NCI-H1048 (cell line): ENCODE data around the gene TBC1D13.
"Not testable (repeated sequence)": the region's sequence is repeated elsewhere in the genome, so short reads cannot be mapped to it uniquely, and the experiment has no call there.

Experiments
- DNase-seq: peaks from one replicate; lab custom pipeline; 2025; lab: John Stamatoyannopoulos, UW

TBC1D13 gene, protein sequence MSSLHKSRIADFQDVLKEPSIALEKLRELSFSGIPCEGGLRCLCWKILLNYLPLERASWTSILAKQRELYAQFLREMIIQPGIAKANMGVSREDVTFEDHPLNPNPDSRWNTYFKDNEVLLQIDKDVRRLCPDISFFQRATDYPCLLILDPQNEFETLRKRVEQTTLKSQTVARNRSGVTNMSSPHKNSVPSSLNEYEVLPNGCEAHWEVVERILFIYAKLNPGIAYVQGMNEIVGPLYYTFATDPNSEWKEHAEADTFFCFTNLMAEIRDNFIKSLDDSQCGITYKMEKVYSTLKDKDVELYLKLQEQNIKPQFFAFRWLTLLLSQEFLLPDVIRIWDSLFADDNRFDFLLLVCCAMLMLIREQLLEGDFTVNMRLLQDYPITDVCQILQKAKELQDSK

DNA sequence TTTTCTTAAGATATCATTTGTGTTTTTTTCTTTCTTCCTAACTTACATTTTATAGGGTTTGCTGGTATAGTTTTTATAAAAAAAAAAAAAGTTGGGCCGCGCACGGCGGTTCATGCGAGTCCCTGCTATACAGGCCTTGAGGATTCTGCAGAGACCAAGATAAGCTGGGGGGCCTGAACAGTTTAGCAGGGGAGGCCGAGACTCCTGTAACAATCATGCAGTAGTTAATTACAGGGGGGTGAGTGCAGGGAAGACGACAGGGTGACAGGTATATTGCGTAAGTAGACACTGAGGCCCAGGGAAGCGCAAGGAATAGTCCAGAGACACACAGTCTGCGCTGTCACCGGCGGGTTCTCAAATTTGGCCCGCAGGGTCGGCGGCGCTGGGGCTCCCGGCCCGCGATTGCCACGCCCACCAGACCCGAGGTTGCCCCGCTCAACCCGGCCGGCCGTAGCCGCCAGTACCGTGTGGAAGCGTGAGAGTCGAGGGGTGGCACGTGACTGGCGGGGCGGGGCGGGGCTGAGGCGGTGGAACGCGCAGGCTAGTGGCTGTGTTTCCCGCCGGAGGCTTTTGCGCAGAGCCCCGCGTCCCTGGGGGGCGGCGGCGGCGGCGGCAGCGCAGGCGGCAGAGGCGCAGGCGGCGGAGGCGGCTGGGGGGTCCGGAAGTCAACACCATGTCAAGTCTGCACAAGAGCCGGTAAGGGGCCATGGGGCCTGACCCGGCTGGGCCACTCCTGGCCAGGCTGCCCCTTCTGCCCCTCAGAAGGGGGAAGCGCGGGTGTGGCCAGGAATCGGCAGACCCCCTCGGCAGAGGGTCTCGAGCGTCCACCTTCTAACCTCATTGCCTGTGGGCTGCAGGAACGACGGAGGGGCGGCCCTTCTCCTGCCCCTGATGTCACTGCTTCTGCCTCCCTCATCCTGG lies at the start of gene TBC1D13:
TSS of gene TBC1D13 (plus strand) at position 573 of the 921 bp plus-strand sequence. CDS start at position 674, 101 bp downstream.
- DNase-seq: peak; percentile 79

DNA sequence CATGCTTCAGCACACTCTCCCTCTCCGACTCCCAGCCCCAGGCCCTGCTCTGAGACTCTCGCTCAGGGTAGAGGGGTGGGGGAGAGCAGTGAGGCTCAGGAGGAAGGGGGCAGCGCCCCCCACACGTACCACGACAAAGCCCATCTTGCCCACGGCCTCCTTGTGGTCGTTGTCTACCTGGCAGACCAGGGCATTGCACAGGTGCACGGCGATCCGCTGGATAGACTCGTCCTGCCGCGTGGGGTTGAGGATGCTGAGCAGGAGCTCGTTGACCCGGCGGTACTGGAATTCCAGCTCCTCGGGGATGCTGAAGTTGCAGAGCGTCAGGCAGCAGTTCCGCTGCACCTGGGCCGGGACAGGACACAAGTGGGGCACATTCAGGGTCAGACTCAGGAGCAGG lies 44.7 kb upstream of the TBC1D13 start:
- no peak for DNase-seq

GRCh38 chr9:128743421-128743820 lies 43.6 kb upstream of the TBC1D13 start:
- no peak for DNase-seq

- no peak for DNase-seq
These were observed 39.8 kb upstream of the TBC1D13 start for GRCh38 chr9:128747241-128747640.

- no peak for DNase-seq
These were observed 36.0 kb upstream of the TBC1D13 start for GRCh38 chr9:128750926-128751595.

DNA sequence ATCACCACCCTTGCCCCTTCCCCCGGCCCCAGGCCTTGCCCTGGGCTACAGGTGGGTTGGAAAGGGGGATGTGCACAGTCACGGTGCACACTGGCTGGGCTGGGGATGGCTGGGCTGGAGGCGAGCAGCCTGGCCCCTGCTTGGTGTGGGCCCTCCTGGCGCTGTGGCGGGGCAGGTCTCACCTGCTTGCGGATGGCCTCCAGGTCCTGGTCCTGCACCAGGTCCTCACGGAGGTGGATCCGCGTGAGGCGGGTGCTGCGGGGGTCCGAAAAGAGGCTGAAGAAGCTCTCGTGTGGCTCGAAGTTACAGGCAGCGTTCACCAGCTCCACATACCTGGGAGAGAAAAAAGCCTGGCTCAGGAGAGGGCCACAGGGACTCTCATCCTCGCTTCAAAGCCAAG lies 33.4 kb upstream of the TBC1D13 start:
- DNase-seq: no peak

DNA sequence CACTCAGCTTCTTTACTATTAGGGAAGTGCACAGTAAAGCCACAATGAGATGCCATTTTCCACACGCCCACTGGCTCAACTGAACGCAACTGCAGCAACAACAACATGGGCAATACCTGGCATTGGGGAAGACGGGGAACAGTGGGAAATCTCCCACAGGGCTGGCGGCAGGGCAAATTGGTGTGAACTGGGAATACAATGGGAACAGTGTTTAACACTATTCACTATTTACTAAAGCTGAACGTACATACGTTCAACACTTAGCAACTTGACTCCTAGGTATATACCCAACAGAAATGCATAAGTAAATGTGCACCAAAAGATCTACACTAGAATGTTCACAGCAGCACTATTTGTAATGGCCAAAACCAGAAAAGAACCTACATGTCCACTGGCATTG lies 29.5 kb upstream of the TBC1D13 start:
- DNase-seq: no peak

DNA sequence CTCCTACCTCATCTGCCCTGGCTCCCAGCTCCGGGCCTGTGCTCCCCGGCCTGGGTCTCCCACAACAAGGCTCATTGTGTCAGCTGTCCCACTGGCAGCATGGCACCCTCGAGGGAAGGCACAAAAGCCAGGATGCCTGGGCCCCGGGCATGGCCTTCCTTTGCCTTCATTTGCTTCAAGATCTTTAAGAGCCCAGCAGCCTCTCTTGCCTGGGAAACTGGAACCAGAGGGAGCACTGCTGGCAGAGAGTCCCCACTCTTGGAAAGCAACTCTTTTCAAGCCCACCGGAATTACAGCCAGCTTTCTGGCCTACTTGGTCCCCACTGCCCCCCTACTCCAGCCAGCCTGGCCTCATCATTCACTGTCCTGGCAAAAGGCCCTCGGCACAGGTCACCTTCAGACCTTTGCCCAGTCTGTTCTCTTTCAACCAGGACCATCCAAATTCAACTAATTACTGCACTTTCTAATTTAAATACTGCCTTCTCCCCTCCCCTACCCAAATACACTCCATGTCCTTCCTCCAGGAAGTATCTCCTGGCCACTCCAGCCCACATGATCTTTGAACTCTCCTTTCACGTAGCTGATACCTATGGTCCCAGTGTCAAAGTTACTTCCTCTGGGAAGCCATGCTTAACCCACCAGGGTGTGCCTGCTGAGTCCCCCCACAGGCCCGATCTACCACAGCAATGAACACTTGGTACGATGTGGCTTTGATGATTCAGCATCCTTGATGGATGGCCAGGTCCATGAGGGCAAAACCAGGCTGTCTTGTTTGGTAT lies 24.2 kb upstream of the TBC1D13 start:
- no peak for DNase-seq

- DNase-seq: no peak
These were observed 22.7 kb upstream of the TBC1D13 start for GRCh38 chr9:128764361-128764760.

- no peak for DNase-seq
These were observed 21.6 kb upstream of the TBC1D13 start for GRCh38 chr9:128765499-128765898.

GRCh38 chr9:128768606-128769005 lies 18.4 kb upstream of the TBC1D13 start:
- DNase-seq: no peak

- no peak for DNase-seq
These were observed 16.6 kb upstream of the TBC1D13 start for GRCh38 chr9:128770286-128771030.

DNA sequence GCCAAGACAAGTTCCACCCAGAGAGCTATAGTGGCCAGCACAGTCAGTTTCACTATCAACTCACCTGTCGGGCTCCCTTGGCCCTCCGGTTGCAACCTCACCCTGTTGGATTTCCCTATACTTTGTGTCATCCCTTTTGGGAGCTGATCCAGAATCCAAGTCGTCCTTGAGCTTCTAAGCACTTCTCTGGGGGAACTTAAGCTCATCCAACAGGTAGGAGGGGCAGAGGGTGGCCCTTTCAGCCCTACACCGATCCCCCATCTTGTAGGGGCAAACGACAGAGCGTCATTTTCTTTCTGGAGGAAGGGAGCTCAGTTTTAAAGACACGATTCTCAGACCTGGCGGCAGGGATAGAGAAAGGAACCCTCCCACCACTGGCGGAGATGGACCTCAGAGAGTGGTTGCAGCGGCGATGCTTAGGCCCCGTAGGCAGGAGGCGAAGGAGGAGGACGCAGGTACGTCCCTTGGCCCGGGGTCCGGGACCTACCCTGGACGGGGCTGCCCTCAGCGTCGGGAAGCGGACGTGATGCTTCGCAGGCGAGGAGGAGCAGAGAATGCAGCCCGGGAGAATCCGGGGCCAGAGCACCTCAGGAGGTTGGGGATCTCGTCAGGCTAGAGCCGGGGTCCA lies 15.8 kb upstream of the TBC1D13 start:
- no peak for DNase-seq

- peak; percentile 72 for DNase-seq
These were observed 15.1 kb upstream of the TBC1D13 start, which contains the start of gene ZER1 for GRCh38 chr9:128771745-128772519. Gene ZER1 (minus strand): TSS chr9:128771927. CDS start chr9:128755565, 16,362 bp downstream.

GRCh38 chr9:128773049-128773448 lies 14.0 kb upstream of the TBC1D13 start:
- no peak for DNase-seq

DNA sequence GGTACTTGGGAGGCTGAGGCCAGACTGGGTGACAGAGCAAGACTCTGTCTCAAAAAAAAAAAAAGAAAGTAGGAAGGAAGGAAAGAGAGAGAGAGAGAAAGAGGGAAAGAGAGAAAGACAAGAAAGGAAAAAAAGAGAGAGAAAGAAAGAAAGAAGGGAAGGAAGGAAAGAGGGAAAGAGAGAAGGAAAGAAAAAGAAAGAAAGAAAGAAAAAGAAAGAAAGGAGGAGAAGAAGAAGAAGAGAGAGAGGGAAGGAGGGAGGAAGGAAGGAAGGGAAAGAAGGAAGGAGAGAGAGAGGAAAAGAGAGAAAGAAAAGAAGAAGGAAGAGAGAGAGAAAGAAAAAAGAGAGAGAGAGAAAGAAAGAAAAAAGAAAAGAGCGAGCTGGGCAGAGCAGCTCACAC lies 12.2 kb upstream of the TBC1D13 start:
- no peak for DNase-seq

- not testable (repeated sequence) for DNase-seq
These were observed 7.0 kb upstream of the TBC1D13 start for GRCh38 chr9:128780093-128780492.

DNA sequence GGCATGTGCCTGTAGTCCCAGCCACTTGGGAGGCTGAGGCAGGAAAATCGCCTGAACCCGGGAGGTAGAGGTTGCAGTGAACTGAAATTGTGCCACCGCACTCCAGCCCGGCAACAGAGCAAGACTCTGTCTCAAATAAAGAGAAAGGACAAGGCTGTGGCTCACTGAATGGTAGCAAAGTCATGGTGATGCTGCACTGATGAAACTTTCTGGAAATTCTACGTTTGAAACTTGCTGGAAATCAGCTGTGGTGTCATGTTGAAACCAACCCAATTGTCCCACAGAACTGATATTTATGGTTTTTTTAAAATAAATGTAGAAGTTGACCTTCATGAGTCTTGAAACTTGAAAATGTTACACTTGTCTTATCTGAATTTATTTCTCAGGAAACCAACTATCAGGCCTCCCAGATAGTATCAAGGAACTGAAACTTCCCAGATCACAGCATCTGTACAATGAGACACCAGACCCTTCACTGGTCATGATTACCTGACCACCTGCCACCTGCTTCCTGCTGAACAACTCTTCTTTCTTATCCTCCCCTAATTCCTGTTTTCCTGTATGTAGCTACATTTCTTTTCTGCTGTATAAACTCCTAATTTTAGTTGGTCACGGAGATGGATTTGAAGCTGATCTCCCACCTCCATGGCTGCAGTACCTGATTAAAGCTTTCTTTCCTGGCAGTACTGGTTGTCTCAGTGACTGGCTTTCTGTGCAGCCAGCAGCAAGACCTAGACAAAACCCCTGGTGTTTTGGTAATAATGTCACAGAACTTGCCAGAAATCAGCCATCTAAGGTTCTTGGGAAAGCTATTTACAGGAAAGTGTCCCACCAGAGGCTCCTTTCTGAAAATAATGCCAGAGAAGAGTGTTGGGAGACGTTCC lies 5.6 kb upstream of the TBC1D13 start:
- no peak for DNase-seq
